AG09319 (cell line): ENCODE measurements around the gene KCNIP2.
A peak's percentile ranks its signal among the peaks of the same experiment; 100 is the strongest.

Experiments used
- DNase-seq: peaks from one replicate; pipeline ENCODE4 v3.0.0-alpha.2; 2010; ENCODE audit warnings: low read depth; ENCODE audit errors: extremely low read depth
- CTCF ChIP-seq: IDR thresholded peaks from 2 replicates; pipeline ENCODE4 v1.5.1; 2011; ENCODE audit warnings: low read depth, mild to moderate bottlenecking, inconsistent platforms, low read length, moderate library complexity

KCNIP2 gene

GRCh38 chr10:101780187-101780817 lies 63.3 kb downstream of the KCNIP2 start:
- no peak for DNase-seq
- TF ChIP-seq CTCF, result no peak

GRCh38 chr10:101779544-101780186 lies 63.9 kb downstream of the KCNIP2 start:
- DNase-seq, result peak; percentile 4
- peak; percentile 76 for TF ChIP-seq CTCF

- DNase-seq, result no peak
- no peak; the same call in 1 of the 2 replicates for TF ChIP-seq CTCF
Observed at GRCh38 chr10:101778781-101779543, 64.6 kb downstream of the KCNIP2 start.

GRCh38 chr10:101778151-101778780 lies 65.3 kb downstream of the KCNIP2 start:
- DNase-seq, result no peak
- TF ChIP-seq CTCF, result no peak

GRCh38 chr10:101777619-101778145 lies 65.9 kb downstream of the KCNIP2 start:
- no peak for DNase-seq
- no peak for TF ChIP-seq CTCF

GRCh38 chr10:101776161-101776817 lies 67.3 kb downstream of the KCNIP2 start:
- no peak for DNase-seq
- TF ChIP-seq CTCF, result no peak
